Endothelial cell of umbilical vein (primary cell): ENCODE data around the gene RTEL1. TPM values are rescaled to one million over a fixed set of nuclear protein-coding genes. Genes with fewer than 3 reads are reported as not detected.

ENCODE experiments used
- BruUV-seq: library from RNA; stranded (reverse); fragments of 400-500 nt; replicated peaks from 2 replicates; lab custom pipeline; 2021; lab: Mats Ljungman, UMichigan
- CTCF ChIA-PET: fragments of 300-600, 350-600 bp; sonication (Branson Sonifier 250); formaldehyde crosslinking; loops from one replicate; lab custom pipeline; 2021; ENCODE audit warnings: antibody characterized with exemption, inconsistent platforms; lab: Charles Lee
- POLR2A ChIA-PET: fragments of 300-600, 350-600 bp; sonication (Branson Sonifier 250); formaldehyde crosslinking; loops from one replicate; lab custom pipeline; 2021; ENCODE audit warnings: antibody characterized with exemption, inconsistent platforms; lab: Charles Lee
- DNase-seq: peaks from one replicate; pipeline ENCODE4 v3.0.0-alpha.2; 2011; ENCODE audit warnings: low read depth, low spot score
- FAIRE-seq: peaks from 2 replicates; lab custom pipeline; 2011; peaks lifted over from hg19 to GRCh38; lab: Jason Lieb, UNC
- H2AFZ ChIP-seq: 2 replicates; pipeline ENCODE4 v1.6.0; 2012; ENCODE audit warnings: low read depth, low read length, control low read depth, inconsistent platforms
- H3K27ac ChIP-seq: 2 replicates; pipeline ENCODE4 v1.5.1; 2011; ENCODE audit warnings: low read depth, mild to moderate bottlenecking, control low read depth, low read length, moderate library complexity; ENCODE audit not compliant: insufficient read depth
- H3K27me3 ChIP-seq, 2 experiments: 2 replicates each; pipeline versions ENCODE4 v1.6.0 to v1.6.1; 2011; ENCODE audit warnings: low read length in 2 of 2, mixed read lengths in 1 of 2; ENCODE audit not compliant: control insufficient read depth in 2 of 2, insufficient read depth in 2 of 2
- H3K36me3 ChIP-seq, 2 experiments: 2 replicates in 1 of 2; 3 replicates in 1 of 2; pipeline ENCODE4 v1.5.1; 2011; ENCODE audit warnings: low read length in 2 of 2, mild to moderate bottlenecking in 1 of 2, moderate library complexity in 1 of 2; ENCODE audit not compliant: control insufficient read depth in 2 of 2, insufficient read depth in 2 of 2; ENCODE audit errors: extremely low read depth in 1 of 2
- H3K4me1 ChIP-seq: 3 replicates; pipeline ENCODE4 v1.5.1; 2011; ENCODE audit warnings: mild to moderate bottlenecking, low read length; ENCODE audit not compliant: control insufficient read depth, insufficient read depth; ENCODE audit errors: extremely low read depth
- H3K4me2 ChIP-seq: 2 replicates; pipeline ENCODE4 v1.6.1; 2011; ENCODE audit warnings: low read length, control low read depth, mixed read lengths; ENCODE audit not compliant: insufficient read depth
- H3K4me3 ChIP-seq, 3 experiments: fragments of 200-600 bp in 1 of 3; sonication (generic), shearing (Covaris generic) in 1 of 3; replicated peaks in 1 of 3; 2 replicates each; pipeline ENCODE4 v1.5.1; 2011 to 2016; ENCODE audit warnings: control low read depth in 3 of 3, low read length in 3 of 3, mild to moderate bottlenecking in 2 of 3, inconsistent platforms in 1 of 3, low read depth in 1 of 3, moderate library complexity in 1 of 3; ENCODE audit not compliant: insufficient read depth in 1 of 3
- H3K79me2 ChIP-seq: 2 replicates; pipeline ENCODE4 v1.6.0; 2012; ENCODE audit warnings: low read length, inconsistent platforms; ENCODE audit not compliant: control insufficient read depth, insufficient read depth
- H3K9ac ChIP-seq: replicated peaks from 2 replicates; pipeline ENCODE3; 2011; ENCODE audit warnings: low read length, control low read depth; ENCODE audit not compliant: insufficient read depth; ENCODE audit errors: extremely low read depth
- H3K9me1 ChIP-seq: replicated peaks from 3 replicates; pipeline ENCODE4 v1.6.0; 2011; ENCODE audit warnings: mild to moderate bottlenecking, low read length; ENCODE audit not compliant: control insufficient read depth, insufficient read depth; ENCODE audit errors: extremely low read depth
- H3K9me3 ChIP-seq: replicated peaks from 2 replicates; pipeline ENCODE4 v1.5.1; 2012; ENCODE audit warnings: low read length, inconsistent platforms; ENCODE audit not compliant: control insufficient read depth, insufficient read depth
- H4K20me1 ChIP-seq: replicated peaks from 2 replicates; pipeline ENCODE3; 2011; ENCODE audit warnings: mild to moderate bottlenecking, low read length; ENCODE audit not compliant: control insufficient read depth, insufficient read depth; ENCODE audit errors: extremely low read depth
- FOS ChIP-seq: IDR thresholded peaks from 2 replicates; pipeline ENCODE4 v1.6.1; 2011; ENCODE audit warnings: mild to moderate bottlenecking, low read length, moderate library complexity, borderline replicate concordance; ENCODE audit not compliant: insufficient read depth
- POLR2A ChIP-seq: IDR thresholded peaks from 2 replicates; pipeline ENCODE4 v1.6.1; 2012; ENCODE audit warnings: low read depth, mild to moderate bottlenecking, control low read depth, low read length
- POLR2AphosphoS5 ChIP-seq: IDR thresholded peaks from 2 replicates; pipeline ENCODE4 v1.6.1; 2012; ENCODE audit warnings: low read depth, mild to moderate bottlenecking, control low read depth, low read length, moderate library complexity; ENCODE audit not compliant: insufficient read depth
- dilution Hi-C: fragments of 300-500 bp; cut with MboI; formaldehyde crosslinking; loops from one replicate; pipeline ENCODE4 v1.15.0; 2019; ENCODE audit warnings: low sequenced_read_pairs; ENCODE audit not compliant: extremely low pct_ligation_motif_present
- intact Hi-C: fragments of 100-400 bp; cut with micrococcal nuclease; formaldehyde crosslinking; loops from one replicate; pipeline ENCODE4 v1.10.0; 2022
- polyA plus RNA-seq, 4 experiments: library from polyadenylated mRNA; depleted of rRNA in 3 of 4; stranded (reverse) in 3 of 4; unstranded in 1 of 4; fragments of >200 nt; gene quantifications; 2 replicates each; pipeline versions ENCODE4 v1.2.1 to v1.2.3, GENCODE V29; 2011 to 2012; ENCODE audit warnings: missing spikeins in 1 of 4
- total RNA-seq: library from RNA; stranded (reverse); gene quantifications from 2 replicates; pipeline ENCODE4 v1.2.3, GENCODE V29; 2021
- TF ChIP-seq, protein P1 (sequence below): IDR thresholded peaks from 2 replicates; pipeline ENCODE4 v1.6.1; 2011; ENCODE audit not compliant: insufficient read depth, insufficient read length

The RTEL1 gene
- total and polyA plus RNA-seq, 2 donors (not counting 3 experiments of a cell fraction or from before 2014, with no cell fraction given) = 17.0 to 44.9 TPM

DNA sequence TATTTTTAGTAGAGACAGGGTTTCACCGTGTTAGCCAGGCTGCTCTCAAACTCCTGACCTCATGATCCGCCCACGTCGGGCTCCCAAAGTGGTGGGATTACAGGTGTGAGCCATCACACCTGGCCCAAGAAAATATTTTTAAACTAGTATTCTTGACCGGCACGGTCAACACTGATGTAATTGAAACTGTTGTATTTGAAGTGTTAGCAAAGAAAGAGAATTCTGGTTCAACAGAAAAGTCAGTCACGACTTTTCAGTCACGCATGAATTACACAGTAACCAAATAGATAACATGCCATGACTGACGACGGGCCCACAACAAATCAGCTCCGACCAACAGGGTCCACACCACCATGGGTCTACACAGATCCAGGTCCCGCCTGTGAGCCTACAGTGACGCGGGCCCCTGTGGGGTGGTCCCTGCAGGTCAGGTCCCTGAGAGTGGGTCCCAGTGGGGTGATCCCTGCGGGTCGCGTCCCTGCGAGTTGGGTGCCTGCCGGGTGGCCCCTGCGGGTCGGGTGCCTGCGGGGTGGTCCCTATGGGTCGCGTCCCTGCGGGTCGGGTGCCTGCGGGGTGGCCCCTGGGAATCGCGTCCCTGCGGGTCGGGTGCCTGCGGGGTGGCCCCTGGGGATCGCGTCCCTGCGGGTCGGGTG is 32.2 kb upstream of the RTEL1 start:
- no peaks in the 10 kb centered on the region for H4K20me1 ChIP-seq
- peak overlapping the region; percentile 93 for H3K27ac ChIP-seq
- no peaks in the 10 kb centered on the region for H3K27me3 ChIP-seq
- H3K9me3 ChIP-seq = no peaks in the 10 kb centered on the region
- FAIRE-seq (peak; percentile 63), DNase-seq (no peak)
- TSS peak; percentile 48 for BruUV-seq
- H3K4me2 ChIP-seq = peak overlapping the region; percentile 67
- dilution Hi-C loops = no loop called here
- peak overlapping the region; percentile 59 to 100 (median 76) for H3K4me3 ChIP-seq
- no peaks in the 10 kb centered on the region for H3K36me3 ChIP-seq
- TF ChIP-seq, protein P1, sequence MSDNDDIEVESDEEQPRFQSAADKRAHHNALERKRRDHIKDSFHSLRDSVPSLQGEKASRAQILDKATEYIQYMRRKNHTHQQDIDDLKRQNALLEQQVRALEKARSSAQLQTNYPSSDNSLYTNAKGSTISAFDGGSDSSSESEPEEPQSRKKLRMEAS = no peak
- TF ChIP-seq POLR2A = peak; percentile 55
- peak overlapping the region; percentile 83 for H2AFZ ChIP-seq
- ChIA-PET POLR2A (no interaction called here), CTCF (interaction anchor here (0.6 kb wide), 1 partner anchor 124 kb away, joined by 3 read pairs; no protein-coding TSS in a partner anchor)
- peak overlapping the region; percentile 97 for H3K9ac ChIP-seq
- H3K9me1 ChIP-seq = no peaks in the 10 kb centered on the region
- H3K4me1 ChIP-seq = peaks cover 13% of the 10 kb centered on the region
- H3K79me2 ChIP-seq = peaks cover 45% of the 10 kb centered on the region
- intact Hi-C loops = loop anchor here (5.0 kb wide), 2 partner anchors 54 to 81 kb away; partner anchors contain the start of genes ARFRP1, HELZ2 and ZGPAT

DNA sequence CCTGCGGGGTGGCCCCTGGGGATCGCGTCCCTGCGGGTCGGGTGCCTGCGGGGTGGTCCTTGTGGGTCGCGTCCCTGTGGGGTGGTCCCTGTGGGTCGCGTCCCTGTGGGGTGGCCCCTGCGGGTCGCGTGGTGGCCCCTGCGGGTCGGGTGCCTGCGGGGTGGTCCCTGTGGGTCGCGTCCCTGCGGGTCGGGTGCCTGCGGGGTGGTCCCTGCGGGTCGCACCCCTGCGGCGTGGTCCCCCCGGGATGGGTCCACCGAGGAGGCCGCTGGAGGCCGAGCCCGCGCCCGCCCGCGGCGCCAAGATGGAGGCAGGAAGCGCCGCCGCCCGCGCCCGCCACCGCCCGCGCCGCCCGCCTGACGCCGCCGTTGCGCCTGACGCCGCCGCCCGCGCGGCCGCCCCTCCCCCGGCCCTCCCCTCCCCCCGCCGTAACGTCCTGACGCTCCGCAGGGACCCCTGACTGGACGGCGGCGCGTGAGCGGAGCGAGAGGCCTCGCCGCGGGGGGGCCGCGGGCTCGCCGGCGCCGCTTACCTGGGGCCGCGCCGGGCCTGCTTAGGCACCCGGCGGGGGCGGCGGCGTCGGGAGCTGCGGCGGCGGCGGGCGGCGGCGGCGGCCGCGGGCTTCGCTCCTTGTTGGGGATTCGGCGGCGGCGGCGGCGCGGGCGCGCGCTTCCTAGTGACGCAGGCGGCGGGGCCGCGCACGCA is 31.5 kb upstream of the RTEL1 start, which contains the start of gene GMEB2:
GMEB2 (minus strand) TSS at position 678 of the 705 bp plus-strand sequence. CDS start 7,704 bp downstream, outside the sequence.
- Histone ChIP-seq H3K9me1 (no peaks in the 10 kb centered on the region), H3K27ac (peak within 1 kb of the TSS; percentile 93), H3K36me3 (no peaks in the 10 kb centered on the region), H3K4me3 (peak within 1 kb of the TSS; percentile 82 to 100 (median 88)), H3K9ac (peak within 1 kb of the TSS; percentile 97), H3K9me3 (no peaks in the 10 kb centered on the region), H4K20me1 (no peaks in the 10 kb centered on the region), H3K27me3 (no peaks in the 10 kb centered on the region), H3K79me2 (peaks cover 42% of the 10 kb centered on the region), H3K4me1 (peaks cover 16% of the 10 kb centered on the region), H2AFZ (peak within 1 kb of the TSS; percentile 83), H3K4me2 (peak within 1 kb of the TSS; percentile 95)
- ChIA-PET CTCF (interaction anchor here (0.7 to 1.1 kb wide), 6 partner anchors 9 to 347 kb away, joined by 3 to 7 read pairs (median 3); partner anchors contain the start of genes ARFRP1 and ZGPAT), POLR2A (interaction anchor here (0.6 to 1.4 kb wide), 3 partner anchors 15 to 239 kb away, joined by 3 to 10 read pairs (median 5); partner anchors contain the start of genes HELZ2 and TPD52L2)
- intact Hi-C loops = loop anchor here (1.0 to 5.0 kb wide), 4 partner anchors 54 to 114 kb away; partner anchors contain the start of genes ARFRP1, HELZ2 and ZGPAT
- no TSS peak for BruUV-seq
- dilution Hi-C loops = no loop called here
- FAIRE-seq (peak; percentile 26), DNase-seq (no peak)
- peak; percentile 75 for TF ChIP-seq POLR2AphosphoS5
- TF ChIP-seq FOS = no peak
